Left kidney (tissue), 8 donors: ENCODE measurements around the gene ITGB1BP1. TPM values are rescaled to one million over a fixed set of nuclear protein-coding genes. Genes with fewer than 3 reads are reported as not detected.

Experiments
- DNase-seq: peaks from one replicate; pipeline ENCODE4 v3.0.0-alpha.2; 2013
- long read RNA-seq, 8 donors: transcript quantifications; one replicate each; lab custom pipeline, GENCODE V29; 2026
- polyA plus RNA-seq: library from polyadenylated mRNA; unstranded; fragments of 120-200 nt; gene quantifications from one replicate; pipeline ENCODE4 v1.2.1, GENCODE V29; 2013; ENCODE audit not compliant: insufficient read length

ITGB1BP1 gene
- 77.9 TPM for polyA plus RNA-seq
- long read RNA-seq, donor 1, full-length matches to known transcripts = 32 of 44 reads
- long read RNA-seq, donor 1, partial matches to known transcripts = 5 of 44 reads
- long read RNA-seq, donor 1, other reads (novel, unspliced or antisense) = 7 of 44 reads
- long read RNA-seq, donor 2, full-length matches to known transcripts = 16 of 22 reads
- long read RNA-seq, donor 2, partial matches to known transcripts = 6 of 22 reads
- long read RNA-seq, donor 2, other reads (novel, unspliced or antisense) = 0 of 22 reads
- long read RNA-seq, donor 3, transcript ITGB1BP1-202 (7 exons, 1,963 nt) = major isoform, 8 of 14 reads
- long read RNA-seq, donor 3, partial matches to known transcripts = 5 of 14 reads
- long read RNA-seq, donor 3, other reads (novel, unspliced or antisense) = 0 of 14 reads
- long read RNA-seq, donor 4, partial matches to known transcripts = 7 of 12 reads
- long read RNA-seq, donor 4, other reads (novel, unspliced or antisense) = 0 of 12 reads
- long read RNA-seq, donor 5, full-length matches to known transcripts = 44 of 225 reads
- long read RNA-seq, donor 5, partial matches to known transcripts = 175 of 225 reads
- long read RNA-seq, donor 5, other reads (novel, unspliced or antisense) = 6 of 225 reads
- long read RNA-seq, donor 6, transcript ITGB1BP1-202 (7 exons, 1,963 nt) = major isoform, 15 of 34 reads
- long read RNA-seq, donor 6, partial matches to known transcripts = 8 of 34 reads
- long read RNA-seq, donor 6, other reads (novel, unspliced or antisense) = 8 of 34 reads
- long read RNA-seq, donor 7, full-length matches to known transcripts = 29 of 107 reads
- long read RNA-seq, donor 7, partial matches to known transcripts = 69 of 107 reads
- long read RNA-seq, donor 7, other reads (novel, unspliced or antisense) = 9 of 107 reads
- long read RNA-seq, donor 8, transcript ITGB1BP1-202 (7 exons, 1,963 nt) = major isoform, 5 of 6 reads
- long read RNA-seq, donor 8, partial matches to known transcripts = 0 of 6 reads
- long read RNA-seq, donor 8, other reads (novel, unspliced or antisense) = 0 of 6 reads

GRCh38 chr2:9423100-9423921, at the start of gene ITGB1BP1, which contains the start of gene CPSF3:
Gene ITGB1BP1 (minus strand): TSS chr2:9423528. CDS start chr2:9418697, 4,831 bp downstream.
Gene CPSF3 (plus strand): TSS chr2:9423654. CDS start chr2:9423774, 120 bp downstream.
- peak; percentile 98 for DNase-seq

- DNase-seq = no peak
These were observed 49.2 kb upstream of the ITGB1BP1 start for GRCh38 chr2:9472511-9472910.

- no peak for DNase-seq
These were observed 47.9 kb upstream of the ITGB1BP1 start for GRCh38 chr2:9471206-9471605.

GRCh38 chr2:9467687-9468086, 44.4 kb upstream of the ITGB1BP1 start:
- no peak for DNase-seq

- DNase-seq = no peak
These were observed 42.9 kb upstream of the ITGB1BP1 start for GRCh38 chr2:9466147-9466683.

- DNase-seq = no peak
These were observed 41.8 kb upstream of the ITGB1BP1 start for GRCh38 chr2:9465170-9465569.

- DNase-seq = no peak
These were observed 40.3 kb upstream of the ITGB1BP1 start for GRCh38 chr2:9463698-9464034.

GRCh38 chr2:9462886-9463697, 39.8 kb upstream of the ITGB1BP1 start:
- no peak for DNase-seq

- DNase-seq = no peak
These were observed 39.0 kb upstream of the ITGB1BP1 start for GRCh38 chr2:9462313-9462712.

GRCh38 chr2:9461079-9461478, 37.8 kb upstream of the ITGB1BP1 start:
- DNase-seq = no peak

- DNase-seq = no peak
These were observed 37.2 kb upstream of the ITGB1BP1 start for GRCh38 chr2:9460441-9461017.

- no peak for DNase-seq
These were observed 27.9 kb upstream of the ITGB1BP1 start for GRCh38 chr2:9451231-9451630.

- no peak for DNase-seq
These were observed 21.8 kb upstream of the ITGB1BP1 start for GRCh38 chr2:9445089-9445488.

GRCh38 chr2:9443526-9443925, 20.2 kb upstream of the ITGB1BP1 start:
- DNase-seq = no peak

GRCh38 chr2:9441556-9441955, 18.2 kb upstream of the ITGB1BP1 start:
- no peak for DNase-seq

GRCh38 chr2:9440058-9440727, 16.9 kb upstream of the ITGB1BP1 start:
- DNase-seq = no peak

- DNase-seq = no peak
These were observed 16.2 kb upstream of the ITGB1BP1 start for GRCh38 chr2:9439536-9439935.

GRCh38 chr2:9434489-9434888, 11.2 kb upstream of the ITGB1BP1 start:
- no peak for DNase-seq
